Adrenal gland (tissue), 5 donors: ENCODE data around the gene MYEOV.

Experiments used
- POLR2A ChIP-seq, 2 donors: fragments of 450-650 bp; IDR thresholded peaks; one replicate each; pipeline ENCODE4 v1.6.1; 2017; ENCODE audit warnings: antibody characterized with exemption in 2 of 2, mild to moderate bottlenecking in 2 of 2, moderate library complexity in 1 of 2
- TF ChIP-seq, protein P1 (sequence below), 6 experiments: fragments of 450-650 bp in 4 of 6; fragments of 200-600 bp in 2 of 6; sonication (generic) in 1 of 6; IDR thresholded peaks; 1 replicate in 5 of 6; 2 replicates in 1 of 6; pipeline versions ENCODE4 v1.5.1 to v1.8.0; 2016 to 2021; ENCODE audit warnings: antibody characterized with exemption in 6 of 6, mild to moderate bottlenecking in 2 of 6, moderate library complexity in 1 of 6
- donor health status: DM: no; HTN: no; CAD: no.

DNA sequence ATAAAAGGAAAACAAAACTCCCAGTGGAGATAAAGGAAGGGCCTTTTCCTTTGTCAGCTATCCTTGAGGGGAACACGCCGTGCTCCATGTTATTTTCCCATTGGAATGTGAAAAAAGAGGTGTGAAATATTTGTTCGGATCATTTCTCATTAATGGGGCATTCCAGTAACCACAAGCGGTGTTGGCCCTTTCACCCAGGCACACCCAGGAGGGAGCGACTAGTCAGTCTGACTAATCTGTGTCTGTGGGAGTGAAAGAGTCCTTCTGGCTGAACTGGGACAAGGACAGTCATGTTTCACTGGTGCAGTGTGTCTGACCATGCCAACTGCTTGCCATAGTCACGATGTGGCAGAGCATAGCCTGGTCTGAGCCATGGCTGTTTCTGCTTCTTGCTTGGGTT is 13.0 kb upstream of the MYEOV start:
- TF ChIP-seq, protein P1, sequence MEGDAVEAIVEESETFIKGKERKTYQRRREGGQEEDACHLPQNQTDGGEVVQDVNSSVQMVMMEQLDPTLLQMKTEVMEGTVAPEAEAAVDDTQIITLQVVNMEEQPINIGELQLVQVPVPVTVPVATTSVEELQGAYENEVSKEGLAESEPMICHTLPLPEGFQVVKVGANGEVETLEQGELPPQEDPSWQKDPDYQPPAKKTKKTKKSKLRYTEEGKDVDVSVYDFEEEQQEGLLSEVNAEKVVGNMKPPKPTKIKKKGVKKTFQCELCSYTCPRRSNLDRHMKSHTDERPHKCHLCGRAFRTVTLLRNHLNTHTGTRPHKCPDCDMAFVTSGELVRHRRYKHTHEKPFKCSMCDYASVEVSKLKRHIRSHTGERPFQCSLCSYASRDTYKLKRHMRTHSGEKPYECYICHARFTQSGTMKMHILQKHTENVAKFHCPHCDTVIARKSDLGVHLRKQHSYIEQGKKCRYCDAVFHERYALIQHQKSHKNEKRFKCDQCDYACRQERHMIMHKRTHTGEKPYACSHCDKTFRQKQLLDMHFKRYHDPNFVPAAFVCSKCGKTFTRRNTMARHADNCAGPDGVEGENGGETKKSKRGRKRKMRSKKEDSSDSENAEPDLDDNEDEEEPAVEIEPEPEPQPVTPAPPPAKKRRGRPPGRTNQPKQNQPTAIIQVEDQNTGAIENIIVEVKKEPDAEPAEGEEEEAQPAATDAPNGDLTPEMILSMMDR (IDR thresholded peaks at IDR 0.05): no peak
- no peak for TF ChIP-seq POLR2A (IDR thresholded peaks at IDR 0.05)
